Measurements from ENCODE around the gene RAB5IF. TPM values are rescaled to one million over a fixed set of nuclear protein-coding genes. Genes with fewer than 3 reads are reported as not detected.
"Not testable (repeated sequence)": the region's sequence is repeated elsewhere in the genome, so short reads cannot be mapped to it uniquely, and the experiment has no call there.

Gene RAB5IF
- total RNA-seq = 100 to 1,000 TPM in 1 of 2 donors, 10 to 100 TPM in 1; 75.5 to 107 TPM

GRCh38 chr20:36605399-36606157 is at the start of gene RAB5IF:
TSS of gene RAB5IF (plus strand) at chr20:36605779. CDS start at chr20:36605952, 173 bp downstream.
- DNase-seq (ENCODE audit: low spot score in 2 of 2) (peak; percentile 99 to 100), ATAC-seq (peak; percentile 92 to 93)
- peak within 1 kb of the TSS; percentile 96 to 98 for H3K27ac Mint-ChIP-seq
- no peaks in the 10 kb centered on the region for H3K9me3 Mint-ChIP-seq
- H3K36me3 Mint-ChIP-seq = peaks cover 20 to 26% of the 10 kb centered on the region in 2 donors

- Mint-ChIP-seq H3K36me3 (peaks cover 7 to 11% of the 10 kb centered on the region in 2 donors), H3K9me3 (peaks cover 4 to 10% of the 10 kb centered on the region in 2 donors), H3K27ac (no peak overlapping the region)
- DNase-seq (ENCODE audit: low spot score in 2 of 2) = no peak
- ATAC-seq = no peak
Measured at GRCh38 chr20:36562724-36563123, 42.9 kb upstream of the RAB5IF start.

DNA sequence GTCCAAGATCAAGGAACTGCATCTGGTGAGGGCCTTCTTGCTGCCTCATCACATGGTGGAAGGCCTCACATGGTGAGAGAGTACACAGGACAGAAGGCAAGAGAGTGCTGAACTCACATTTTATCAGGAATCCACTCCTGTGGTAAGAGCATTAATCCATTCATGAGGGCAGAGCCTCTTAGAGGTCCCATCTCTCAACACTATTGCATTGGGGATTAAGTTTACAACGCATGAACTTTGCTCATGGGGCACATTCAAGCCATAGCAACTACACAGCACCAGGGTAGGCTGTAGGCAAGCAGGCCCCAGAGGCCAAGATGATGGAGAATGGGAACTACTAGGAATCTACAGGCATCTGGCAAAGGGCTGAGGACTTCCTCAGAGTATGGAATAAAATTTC is 42.2 kb upstream of the RAB5IF start:
- Mint-ChIP-seq H3K36me3 (peaks cover 7 to 11% of the 10 kb centered on the region in 2 donors), H3K27ac (no peak overlapping the region), H3K9me3 (peaks cover 4 to 10% of the 10 kb centered on the region in 2 donors)
- DNase-seq (ENCODE audit: low spot score in 2 of 2) = no peak
- no peak for ATAC-seq

DNA sequence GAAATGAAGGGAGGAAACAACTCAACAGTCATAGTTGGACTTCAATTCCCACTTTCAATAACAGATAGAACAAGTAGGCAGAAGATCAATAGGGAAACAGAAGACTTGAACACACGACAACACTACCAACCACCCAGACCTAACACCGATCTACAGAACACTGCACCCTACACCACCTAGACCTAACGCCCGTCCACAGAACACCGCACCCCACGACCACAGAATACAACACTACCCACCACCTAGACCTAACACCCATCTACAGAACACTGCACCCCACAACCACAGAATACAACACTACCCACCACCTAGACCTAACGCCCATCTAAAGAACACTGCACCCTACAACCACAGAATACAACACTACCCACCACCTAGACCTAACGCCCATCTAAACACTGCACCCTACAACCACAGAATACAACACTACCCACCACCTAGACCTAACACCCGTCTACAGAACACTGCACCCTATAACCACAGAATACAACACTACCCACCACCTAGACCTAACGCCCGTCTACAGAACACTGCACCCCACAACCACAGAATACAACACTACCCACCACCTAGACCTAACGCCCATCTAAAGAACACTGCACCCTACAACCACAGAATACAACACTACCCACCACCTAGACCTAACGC is 41.4 kb upstream of the RAB5IF start:
- ATAC-seq; DNase-seq (ENCODE audit: low spot score in 2 of 2); H3K9me3 Mint-ChIP-seq: not testable (repeated sequence)
- Mint-ChIP-seq H3K36me3 (peaks cover 7 to 11% of the 10 kb centered on the region in 2 donors), H3K27ac (peak overlapping the region in 1 of 2 donors; percentile 10)

GRCh38 chr20:36564726-36565121 is 40.9 kb upstream of the RAB5IF start:
- not testable (repeated sequence) for DNase-seq (ENCODE audit: low spot score in 2 of 2); ATAC-seq; H3K27ac Mint-ChIP-seq; H3K9me3 Mint-ChIP-seq
- H3K36me3 Mint-ChIP-seq = peaks cover 7 to 11% of the 10 kb centered on the region in 2 donors

- no peak for DNase-seq (ENCODE audit: low spot score in 2 of 2)
- no peak for ATAC-seq
- H3K36me3 Mint-ChIP-seq = peaks cover 7 to 11% of the 10 kb centered on the region in 2 donors
- peaks cover 4 to 10% of the 10 kb centered on the region in 2 donors for H3K9me3 Mint-ChIP-seq
- no peak overlapping the region for H3K27ac Mint-ChIP-seq
Measured at GRCh38 chr20:36565520-36565919, 40.1 kb upstream of the RAB5IF start.

DNA sequence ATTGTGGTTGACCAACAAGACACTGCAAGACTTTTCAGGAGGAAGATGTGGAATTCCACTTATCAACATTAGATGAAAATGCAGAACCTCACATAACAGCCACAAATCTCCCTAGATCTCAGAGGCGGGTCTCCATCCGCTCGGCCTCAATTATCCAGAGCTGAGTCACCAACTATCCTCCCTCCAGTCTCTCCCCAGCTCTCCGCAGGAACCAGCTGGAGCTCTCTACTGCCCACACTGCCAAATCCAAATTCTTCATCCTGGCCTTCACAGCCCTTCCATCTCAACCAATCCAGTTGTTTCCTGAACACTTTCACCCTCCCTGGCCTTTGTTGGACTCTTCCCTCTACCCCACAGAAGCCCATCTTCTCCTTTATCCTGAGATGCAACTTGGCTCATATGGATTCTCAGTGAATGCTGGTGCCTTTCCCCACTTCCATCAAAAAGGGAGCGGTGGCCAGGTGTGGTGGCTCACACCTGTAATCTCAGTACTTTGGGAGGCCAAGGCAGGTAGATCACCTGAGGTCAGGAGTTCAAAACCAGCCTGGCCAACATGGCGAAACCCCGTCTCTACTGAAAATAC is 35.6 kb upstream of the RAB5IF start:
- Mint-ChIP-seq H3K9me3 (peaks cover under 1 to 6% of the 10 kb centered on the region in 2 donors), H3K27ac (peak overlapping the region in 1 of 2 donors; percentile 77), H3K36me3 (peaks cover 10 to 13% of the 10 kb centered on the region in 2 donors)
- ATAC-seq = no peak
- no peak for DNase-seq (ENCODE audit: low spot score in 2 of 2)

- peak overlapping the region; percentile 86 to 97 for H3K27ac Mint-ChIP-seq
- ATAC-seq (no peak), DNase-seq (ENCODE audit: low spot score in 2 of 2) (no peak)
- H3K9me3 Mint-ChIP-seq = no peaks in the 10 kb centered on the region
- H3K36me3 Mint-ChIP-seq = peaks cover 14 to 22% of the 10 kb centered on the region in 2 donors
Measured at GRCh38 chr20:36571564-36572504, 33.7 kb upstream of the RAB5IF start.

GRCh38 chr20:36572701-36573102 is 32.9 kb upstream of the RAB5IF start:
- peak; percentile 86 to 90 for ATAC-seq
- peak; percentile 69 to 83 for DNase-seq (ENCODE audit: low spot score in 2 of 2)
- Mint-ChIP-seq H3K36me3 (peaks cover 14 to 22% of the 10 kb centered on the region in 2 donors), H3K9me3 (no peaks in the 10 kb centered on the region), H3K27ac (peak overlapping the region; percentile 86 to 97)

- Mint-ChIP-seq H3K9me3 (no peaks in the 10 kb centered on the region), H3K27ac (peak within 1 kb of the TSS; percentile 86 to 97), H3K36me3 (peaks cover 14 to 22% of the 10 kb centered on the region in 2 donors)
- DNase-seq (ENCODE audit: low spot score in 2 of 2) (peak; percentile 87 to 89), ATAC-seq (peak; percentile 62 to 82)
Measured at GRCh38 chr20:36573103-36573797, 32.3 kb upstream of the RAB5IF start, which contains the start of gene TGIF2. TSS of gene TGIF2 (plus strand) at chr20:36573597. CDS start at chr20:36578775, 5,178 bp downstream.

GRCh38 chr20:36573798-36574365 is 31.7 kb upstream of the RAB5IF start:
- peak overlapping the region in 1 of 2 donors; percentile 86 for H3K27ac Mint-ChIP-seq
- DNase-seq (ENCODE audit: low spot score in 2 of 2) = peak in 1 of 2 donors; percentile 19
- ATAC-seq = no peak
- H3K9me3 Mint-ChIP-seq = no peaks in the 10 kb centered on the region
- peaks cover 14 to 22% of the 10 kb centered on the region in 2 donors for H3K36me3 Mint-ChIP-seq

- ATAC-seq = peak in 1 of 2 donors; percentile 9
- Mint-ChIP-seq H3K27ac (peak overlapping the region; percentile 86 to 99), H3K36me3 (peaks cover 14 to 22% of the 10 kb centered on the region in 2 donors), H3K9me3 (no peaks in the 10 kb centered on the region)
- DNase-seq (ENCODE audit: low spot score in 2 of 2) = peak; percentile 46 to 62
Measured at GRCh38 chr20:36574366-36575135, 31.0 kb upstream of the RAB5IF start.

DNA sequence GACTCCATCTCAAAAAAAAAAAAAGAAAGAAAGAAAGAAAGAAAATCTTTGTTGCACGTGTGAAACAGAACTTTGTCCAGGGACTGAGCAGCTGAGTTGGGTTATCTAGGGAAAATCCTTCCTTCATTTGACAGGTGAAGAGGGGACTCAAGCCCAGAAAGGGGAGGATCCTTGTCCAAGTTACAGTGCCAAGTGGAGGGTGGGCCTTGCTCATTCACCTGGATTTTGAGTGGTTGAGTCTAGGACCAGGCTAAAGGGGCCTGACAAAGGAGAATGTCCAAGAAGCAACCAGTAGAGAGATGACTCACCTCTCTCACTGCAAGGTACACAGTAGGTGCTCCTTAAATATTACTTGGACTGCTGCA is 29.5 kb upstream of the RAB5IF start:
- peak overlapping the region; percentile 86 to 99 for H3K27ac Mint-ChIP-seq
- no peaks in the 10 kb centered on the region for H3K9me3 Mint-ChIP-seq
- ATAC-seq (no peak), DNase-seq (ENCODE audit: low spot score in 2 of 2) (no peak)
- peaks cover 14 to 31% of the 10 kb centered on the region in 2 donors for H3K36me3 Mint-ChIP-seq

GRCh38 chr20:36578356-36579041 is 27.1 kb upstream of the RAB5IF start:
- no peak for ATAC-seq
- H3K27ac Mint-ChIP-seq = no peak overlapping the region

More at GRCh38 chr20:36578356-36579041, 27.1 kb upstream of the RAB5IF start:
- Mint-ChIP-seq H3K9me3 (no peaks in the 10 kb centered on the region), H3K36me3 (peaks cover 14 to 39% of the 10 kb centered on the region in 2 donors)
- no peak for DNase-seq (ENCODE audit: low spot score in 2 of 2)

All from activated naive CD4-positive, alpha-beta T cell treated with anti-CD3 and anti-CD28 coated beads, Interleukin-2, amount 50 U/mL, for 72 hours (primary cell).